GM12878 (cell line): ENCODE results near the gene CDH9. TPM values are rescaled to one million over a fixed set of nuclear protein-coding genes. Genes with fewer than 3 reads are reported as not detected.

Source experiments
- ATAC-seq: fragments of 200-7000 bp; cut with Tn5 transposase; 3 replicates; pipeline ENCODE4 v1.9.1; 2020; ENCODE audit warnings: mild to moderate bottlenecking, moderate library complexity
- BruUV-seq: library from RNA; stranded (reverse); fragments of 400-500 nt; replicated peaks from 2 replicates; lab custom pipeline; 2021; lab: Mats Ljungman, UMichigan
- CTCF ChIA-PET: fragments of 300-600 bp; sonication (Branson Sonifier 250); formaldehyde crosslinking; extraction: SDS; loops from one replicate; lab custom pipeline; 2021; ENCODE audit warnings: inconsistent platforms; lab: Yijun Ruan, JAX
- POLR2A ChIA-PET: fragments of 350-600 bp; formaldehyde crosslinking; extraction: SDS; loops from one replicate; lab custom pipeline; 2021; ENCODE audit warnings: inconsistent platforms; lab: Charles Lee
- RAD21 ChIA-PET: fragments of 300-600 bp; sonication (Branson Sonifier 250); formaldehyde crosslinking; loops from one replicate; lab custom pipeline; 2023; ENCODE audit warnings: antibody characterized with exemption; ENCODE audit not compliant: unreplicated experiment; lab: Charles Lee
- SMC1A ChIA-PET: fragments of 300-600 bp; sonication (Branson Sonifier 250); formaldehyde crosslinking; loops from one replicate; lab custom pipeline; 2023; ENCODE audit not compliant: unreplicated experiment, uncharacterized antibody; lab: Charles Lee
- DNase-seq: peaks from one replicate; pipeline ENCODE4 v3.0.0-alpha.2; 2011; ENCODE audit warnings: low read depth, low spot score
- FAIRE-seq: peaks from 3 replicates; lab custom pipeline; 2011; peaks lifted over from hg19 to GRCh38; lab: Jason Lieb, UNC
- H2AFZ ChIP-seq: 2 replicates; pipeline ENCODE4 v1.6.0; 2011; ENCODE audit warnings: low read depth, low read length, control low read depth; ENCODE audit not compliant: control insufficient read depth
- H3K27ac ChIP-seq: 2 replicates; pipeline ENCODE4 v1.5.1; 2011; ENCODE audit warnings: control low read depth; ENCODE audit not compliant: control insufficient read depth, insufficient read depth
- H3K27me3 ChIP-seq, 2 experiments: replicated peaks in 1 of 2; 2 replicates each; pipeline versions ENCODE4 v1.6.0 to v1.6.1; 2011; ENCODE audit warnings: low read length in 1 of 2; ENCODE audit not compliant: control insufficient read depth in 2 of 2, insufficient read depth in 2 of 2
- H3K36me3 ChIP-seq, 2 experiments: 2 replicates each; pipeline ENCODE4 v1.5.1; 2011; ENCODE audit warnings: low read length in 1 of 2; ENCODE audit not compliant: control insufficient read depth in 2 of 2, insufficient read depth in 2 of 2
- H3K4me1 ChIP-seq: 2 replicates; pipeline ENCODE4 v1.6.1; 2011; ENCODE audit warnings: mild to moderate bottlenecking, low read length, moderate library complexity, mixed read lengths; ENCODE audit not compliant: control insufficient read depth, insufficient read depth
- H3K4me2 ChIP-seq: 2 replicates; pipeline ENCODE4 v1.6.0; 2011; ENCODE audit warnings: control low read depth; ENCODE audit not compliant: control insufficient read depth, insufficient read depth
- H3K4me3 ChIP-seq: fragments of 200-600 bp; sonication (generic); 2 replicates; pipeline ENCODE4 v1.5.1; 2016
- H3K79me2 ChIP-seq: 2 replicates; pipeline ENCODE4 v1.6.0; 2011; ENCODE audit warnings: low read length; ENCODE audit not compliant: control insufficient read depth, insufficient read depth
- H3K9ac ChIP-seq: 2 replicates; pipeline ENCODE4 v1.8.0; 2011; ENCODE audit warnings: low read length, control low read depth, mixed read lengths; ENCODE audit not compliant: control insufficient read depth, insufficient read depth
- H3K9me3 ChIP-seq: replicated peaks from 3 replicates; pipeline ENCODE4 v1.5.1; 2011; ENCODE audit warnings: mild to moderate bottlenecking, low read length; ENCODE audit not compliant: control insufficient read depth, insufficient read depth
- H4K20me1 ChIP-seq: 2 replicates; pipeline ENCODE4 v1.6.0; 2011; ENCODE audit not compliant: control insufficient read depth, insufficient read depth
- CBX5 ChIP-seq: sonication (generic); IDR thresholded peaks from 2 replicates; pipeline ENCODE4 v1.6.1; 2016; ENCODE audit warnings: low read depth, moderate library complexity, mild to moderate bottlenecking, inconsistent platforms
- CHD4 ChIP-seq: fragments of 200-600 bp; sonication (generic); IDR thresholded peaks from 2 replicates; pipeline ENCODE4 v1.6.1; 2016; ENCODE audit warnings: mild to moderate bottlenecking
- ESRRA ChIP-seq: IDR thresholded peaks from 2 replicates; pipeline ENCODE4 v1.6.1; 2012; ENCODE audit warnings: mild to moderate bottlenecking, low read length, improper control_type of control experiment
- FOXK2 ChIP-seq: fragments of 450-650 bp; IDR thresholded peaks from 2 replicates; pipeline ENCODE4 v1.6.1; 2017; ENCODE audit warnings: mild to moderate bottlenecking, moderate library complexity
- HCFC1 ChIP-seq: fragments of 150-350 bp; IDR thresholded peaks from 2 replicates; pipeline ENCODE4 v1.6.1; 2014; ENCODE audit warnings: low read length
- NFXL1 ChIP-seq: fragments of 450-650 bp; IDR thresholded peaks from 2 replicates; pipeline ENCODE4 v1.6.1; 2017; ENCODE audit warnings: antibody characterized with exemption, mild to moderate bottlenecking, borderline replicate concordance
- PAX5 ChIP-seq: IDR thresholded peaks from 2 replicates; pipeline ENCODE4 v1.6.1; 2011; ENCODE audit warnings: low read depth, low read length, borderline replicate concordance
- POLR2A ChIP-seq: IDR thresholded peaks from 2 replicates; pipeline ENCODE4 v1.6.1; 2011; ENCODE audit warnings: low read depth, mild to moderate bottlenecking, low read length
- POLR2AphosphoS2 ChIP-seq: IDR thresholded peaks from 2 replicates; pipeline ENCODE4 v1.6.1; 2011; ENCODE audit warnings: low read depth, mild to moderate bottlenecking, low read length, improper control_type of control experiment, moderate library complexity
- WGBS: methylation state at CpG from one replicate; pipeline ENCODE4 v1.1.6; 2016; ENCODE audit warnings: low lambda C conversion rate; ENCODE audit not compliant: insufficient replicate concordance, insufficient coverage; ENCODE audit errors: missing lambda C conversion rate; 5-methylcytosine and 5-hydroxymethylcytosine counted together
- in situ Hi-C: fragments of 300-500 bp; cut with MboI; formaldehyde crosslinking; loops from 9 replicates; pipeline ENCODE4 v1.14.3; 2018; ENCODE audit warnings: mixed read lengths
- intact Hi-C: fragments of 100-400 bp; cut with micrococcal nuclease; formaldehyde crosslinking; loops from one replicate; pipeline ENCODE4 v1.14.2; 2022; ENCODE audit not compliant: unreplicated experiment
- polyA plus RNA-seq, 11 experiments: library from polyadenylated mRNA; depleted of rRNA in 4 of 11; unstranded in 6 of 11; stranded (reverse) in 5 of 11; fragments of >200 nt; fragmentation: Nextera tagmentation in 4 of 11; fragmentation: Illumina TruSeq in 1 of 11; extraction: Ambion mirVana in 4 of 11; extraction: Trizol in 1 of 11; gene quantifications; 1 replicate in 1 of 11; 2 replicates in 10 of 11; pipeline versions ENCODE4 v1.2.1 to v1.2.3, GENCODE V29; 2011 to 2016; ENCODE audit warnings: inconsistent platforms in 2 of 11, missing spikeins in 2 of 11, low read depth in 1 of 11
- total RNA-seq, 4 experiments: library from RNA; depleted of rRNA in 3 of 4; stranded (reverse); fragments of >200 nt in 3 of 4; fragmentation: Illumina TruSeq in 1 of 4; extraction: Trizol in 1 of 4; gene quantifications; 2 replicates each; pipeline versions ENCODE4 v1.2.1 to v1.2.3, GENCODE V29; 2013 to 2021
- TF ChIP-seq, protein P1 (sequence below): fragments of 450-650 bp; conservative IDR thresholded peaks from 2 replicates; pipeline ENCODE4 v1.6.1; 2017; ENCODE audit warnings: mild to moderate bottlenecking, moderate library complexity
- TF ChIP-seq, protein P2 (sequence below): IDR thresholded peaks from 2 replicates; pipeline ENCODE4 v1.6.1; 2012; ENCODE audit warnings: improper control_type of control experiment, low read depth, low read length; ENCODE audit not compliant: insufficient replicate concordance

Gene CDH9
- total and polyA plus RNA-seq, 10 of the 15 experiments (the other 5 are each of a cell fraction or from before 2014, with no cell fraction given) = not detected

DNA sequence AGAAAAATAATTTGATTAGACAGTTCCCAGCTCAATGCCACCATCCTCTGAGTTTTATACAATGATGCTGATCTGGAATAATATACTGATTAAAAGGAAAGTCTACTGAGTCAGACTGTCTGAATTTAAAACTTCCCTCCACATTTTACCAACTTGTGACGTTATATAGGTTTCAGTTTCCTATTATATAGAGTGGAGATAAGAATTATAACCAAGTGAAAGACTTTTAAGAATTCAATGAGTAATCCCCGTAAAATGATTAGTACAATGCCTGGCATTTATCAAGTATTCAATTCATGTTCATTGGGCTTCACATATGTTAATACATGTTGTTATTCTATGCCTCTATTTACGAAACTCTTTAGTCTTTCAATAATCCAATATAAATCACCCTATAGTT is 166.0 kb downstream of the CDH9 start:
- DNase-seq (no peak), ATAC-seq (no peak), FAIRE-seq (no peak)
- no peak overlapping the region for H3K27ac ChIP-seq
- TF ChIP-seq, protein P1, sequence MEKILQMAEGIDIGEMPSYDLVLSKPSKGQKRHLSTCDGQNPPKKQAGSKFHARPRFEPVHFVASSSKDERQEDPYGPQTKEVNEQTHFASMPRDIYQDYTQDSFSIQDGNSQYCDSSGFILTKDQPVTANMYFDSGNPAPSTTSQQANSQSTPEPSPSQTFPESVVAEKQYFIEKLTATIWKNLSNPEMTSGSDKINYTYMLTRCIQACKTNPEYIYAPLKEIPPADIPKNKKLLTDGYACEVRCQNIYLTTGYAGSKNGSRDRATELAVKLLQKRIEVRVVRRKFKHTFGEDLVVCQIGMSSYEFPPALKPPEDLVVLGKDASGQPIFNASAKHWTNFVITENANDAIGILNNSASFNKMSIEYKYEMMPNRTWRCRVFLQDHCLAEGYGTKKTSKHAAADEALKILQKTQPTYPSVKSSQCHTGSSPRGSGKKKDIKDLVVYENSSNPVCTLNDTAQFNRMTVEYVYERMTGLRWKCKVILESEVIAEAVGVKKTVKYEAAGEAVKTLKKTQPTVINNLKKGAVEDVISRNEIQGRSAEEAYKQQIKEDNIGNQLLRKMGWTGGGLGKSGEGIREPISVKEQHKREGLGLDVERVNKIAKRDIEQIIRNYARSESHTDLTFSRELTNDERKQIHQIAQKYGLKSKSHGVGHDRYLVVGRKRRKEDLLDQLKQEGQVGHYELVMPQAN = no peak
- TF ChIP-seq CHD4 (no peak), POLR2AphosphoS2 (no peak), HCFC1 (no peak), NFXL1 (no peak), POLR2A (no peak), ESRRA (no peak), PAX5 (no peak), FOXK2 (no peak), CBX5 (no peak)
- TF ChIP-seq, protein P2, sequence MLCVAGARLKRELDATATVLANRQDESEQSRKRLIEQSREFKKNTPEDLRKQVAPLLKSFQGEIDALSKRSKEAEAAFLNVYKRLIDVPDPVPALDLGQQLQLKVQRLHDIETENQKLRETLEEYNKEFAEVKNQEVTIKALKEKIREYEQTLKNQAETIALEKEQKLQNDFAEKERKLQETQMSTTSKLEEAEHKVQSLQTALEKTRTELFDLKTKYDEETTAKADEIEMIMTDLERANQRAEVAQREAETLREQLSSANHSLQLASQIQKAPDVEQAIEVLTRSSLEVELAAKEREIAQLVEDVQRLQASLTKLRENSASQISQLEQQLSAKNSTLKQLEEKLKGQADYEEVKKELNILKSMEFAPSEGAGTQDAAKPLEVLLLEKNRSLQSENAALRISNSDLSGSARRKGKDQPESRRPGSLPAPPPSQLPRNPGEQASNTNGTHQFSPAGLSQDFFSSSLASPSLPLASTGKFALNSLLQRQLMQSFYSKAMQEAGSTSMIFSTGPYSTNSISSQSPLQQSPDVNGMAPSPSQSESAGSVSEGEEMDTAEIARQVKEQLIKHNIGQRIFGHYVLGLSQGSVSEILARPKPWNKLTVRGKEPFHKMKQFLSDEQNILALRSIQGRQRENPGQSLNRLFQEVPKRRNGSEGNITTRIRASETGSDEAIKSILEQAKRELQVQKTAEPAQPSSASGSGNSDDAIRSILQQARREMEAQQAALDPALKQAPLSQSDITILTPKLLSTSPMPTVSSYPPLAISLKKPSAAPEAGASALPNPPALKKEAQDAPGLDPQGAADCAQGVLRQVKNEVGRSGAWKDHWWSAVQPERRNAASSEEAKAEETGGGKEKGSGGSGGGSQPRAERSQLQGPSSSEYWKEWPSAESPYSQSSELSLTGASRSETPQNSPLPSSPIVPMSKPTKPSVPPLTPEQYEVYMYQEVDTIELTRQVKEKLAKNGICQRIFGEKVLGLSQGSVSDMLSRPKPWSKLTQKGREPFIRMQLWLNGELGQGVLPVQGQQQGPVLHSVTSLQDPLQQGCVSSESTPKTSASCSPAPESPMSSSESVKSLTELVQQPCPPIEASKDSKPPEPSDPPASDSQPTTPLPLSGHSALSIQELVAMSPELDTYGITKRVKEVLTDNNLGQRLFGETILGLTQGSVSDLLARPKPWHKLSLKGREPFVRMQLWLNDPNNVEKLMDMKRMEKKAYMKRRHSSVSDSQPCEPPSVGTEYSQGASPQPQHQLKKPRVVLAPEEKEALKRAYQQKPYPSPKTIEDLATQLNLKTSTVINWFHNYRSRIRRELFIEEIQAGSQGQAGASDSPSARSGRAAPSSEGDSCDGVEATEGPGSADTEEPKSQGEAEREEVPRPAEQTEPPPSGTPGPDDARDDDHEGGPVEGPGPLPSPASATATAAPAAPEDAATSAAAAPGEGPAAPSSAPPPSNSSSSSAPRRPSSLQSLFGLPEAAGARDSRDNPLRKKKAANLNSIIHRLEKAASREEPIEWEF = no peak
- ChIA-PET SMC1A (no interaction called here), POLR2A (no interaction called here), RAD21 (no interaction called here), CTCF (no interaction called here)
- H3K27me3 ChIP-seq = no peaks in the 10 kb centered on the region
- no peak overlapping the region for H3K4me3 ChIP-seq
- intact Hi-C loops (no loop called here), in situ Hi-C loops (no loop called here)
- H3K9me3 ChIP-seq = no peaks in the 10 kb centered on the region
- H3K9ac ChIP-seq = no peak overlapping the region
- no peak overlapping the region for H3K4me2 ChIP-seq
- no peaks in the 10 kb centered on the region for H3K4me1 ChIP-seq
- no peak overlapping the region for H2AFZ ChIP-seq
- WGBS = 17% methylated on average over 3 of the region's 3 CpGs
- H4K20me1 ChIP-seq = no peaks in the 10 kb centered on the region
- BruUV-seq = no TSS peak
- H3K36me3 ChIP-seq = no peaks in the 10 kb centered on the region
- no peaks in the 10 kb centered on the region for H3K79me2 ChIP-seq
